ENCODE results near the gene QRFP. TPM values are rescaled to one million over a fixed set of nuclear protein-coding genes. Genes with fewer than 3 reads are reported as not detected.

Gene QRFP
- total RNA-seq, 6 experiments from 2014 or later, result not detected

DNA sequence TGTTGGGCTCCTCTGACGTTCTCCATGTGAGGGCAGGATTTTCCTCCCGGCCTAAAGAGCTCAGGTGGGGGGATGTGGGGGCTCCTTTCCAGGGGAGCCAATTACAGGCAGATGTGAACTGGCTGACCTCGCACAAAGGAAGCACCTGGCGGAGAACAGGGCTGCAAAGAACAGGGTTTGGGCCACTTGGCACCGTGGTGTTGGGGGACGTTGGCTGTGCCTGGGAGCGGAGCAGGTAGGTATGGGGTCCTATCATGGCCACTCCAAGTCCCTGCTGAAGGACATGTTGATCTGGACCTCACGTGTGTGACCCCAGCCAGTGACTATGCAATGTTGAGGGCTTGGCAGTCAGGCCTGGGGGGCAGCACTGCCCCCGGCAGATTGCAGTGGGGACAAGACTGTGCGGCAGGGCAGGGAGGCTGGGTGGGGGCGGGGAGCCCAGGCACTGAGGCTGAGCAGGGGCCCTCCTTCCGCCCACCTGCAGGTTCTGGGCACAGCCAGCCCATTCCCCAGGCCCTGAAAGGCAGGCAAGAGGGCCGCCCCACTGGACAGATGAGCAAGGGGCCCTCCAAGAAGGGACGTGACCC is 23.0 kb upstream of the QRFP start:
- Mint-ChIP-seq H3K4me1 (ENCODE audit: low read depth) (no peaks in the 10 kb centered on the region), H3K9me3 (no peaks in the 10 kb centered on the region), H3K4me3 (no peak overlapping the region), H3K27ac (no peak overlapping the region), H3K27me3 (ENCODE audit: insufficient read depth) (peaks cover 29% of the 10 kb centered on the region), H3K36me3 (ENCODE audit: low read depth) (no peaks in the 10 kb centered on the region)
- DNase-seq, result no peak
- TF ChIP-seq, protein P1, sequence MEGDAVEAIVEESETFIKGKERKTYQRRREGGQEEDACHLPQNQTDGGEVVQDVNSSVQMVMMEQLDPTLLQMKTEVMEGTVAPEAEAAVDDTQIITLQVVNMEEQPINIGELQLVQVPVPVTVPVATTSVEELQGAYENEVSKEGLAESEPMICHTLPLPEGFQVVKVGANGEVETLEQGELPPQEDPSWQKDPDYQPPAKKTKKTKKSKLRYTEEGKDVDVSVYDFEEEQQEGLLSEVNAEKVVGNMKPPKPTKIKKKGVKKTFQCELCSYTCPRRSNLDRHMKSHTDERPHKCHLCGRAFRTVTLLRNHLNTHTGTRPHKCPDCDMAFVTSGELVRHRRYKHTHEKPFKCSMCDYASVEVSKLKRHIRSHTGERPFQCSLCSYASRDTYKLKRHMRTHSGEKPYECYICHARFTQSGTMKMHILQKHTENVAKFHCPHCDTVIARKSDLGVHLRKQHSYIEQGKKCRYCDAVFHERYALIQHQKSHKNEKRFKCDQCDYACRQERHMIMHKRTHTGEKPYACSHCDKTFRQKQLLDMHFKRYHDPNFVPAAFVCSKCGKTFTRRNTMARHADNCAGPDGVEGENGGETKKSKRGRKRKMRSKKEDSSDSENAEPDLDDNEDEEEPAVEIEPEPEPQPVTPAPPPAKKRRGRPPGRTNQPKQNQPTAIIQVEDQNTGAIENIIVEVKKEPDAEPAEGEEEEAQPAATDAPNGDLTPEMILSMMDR (IDR thresholded peaks at IDR 0.05), result no peak

DNA sequence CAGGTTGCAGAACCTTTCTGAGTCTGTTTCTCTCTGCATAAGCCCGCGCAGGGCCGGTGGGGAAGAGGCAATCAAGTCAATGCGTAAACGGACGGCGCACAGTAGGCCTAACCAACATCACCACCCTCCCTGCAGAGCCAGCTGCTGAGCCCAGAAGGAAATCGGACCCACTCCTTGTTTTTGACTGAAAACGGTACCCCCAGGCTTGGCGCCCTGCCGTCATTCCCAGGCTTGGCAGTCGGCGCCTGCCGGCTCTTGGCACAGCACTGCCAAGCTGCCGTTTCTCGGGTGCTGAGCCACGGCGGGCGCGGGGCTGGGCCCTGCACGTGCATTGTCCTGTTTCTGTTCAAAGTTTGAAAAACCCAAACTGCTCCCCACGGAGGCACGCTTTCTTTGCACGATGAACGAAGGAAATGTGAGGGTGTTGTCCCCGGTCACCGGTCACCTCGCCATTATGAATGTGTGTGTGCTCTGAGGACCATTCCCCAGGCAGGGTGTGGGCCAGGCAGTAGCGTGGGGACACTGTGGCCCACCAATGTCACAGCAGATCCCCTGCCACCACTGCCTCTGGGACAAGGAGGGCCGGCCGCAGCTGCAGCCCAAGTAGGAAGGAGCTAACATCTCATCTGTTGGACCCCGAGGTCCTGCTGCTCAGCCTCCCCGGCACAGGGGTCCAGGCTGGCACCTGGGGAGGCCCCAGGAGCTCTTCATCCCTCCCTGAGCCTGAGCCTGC is 22.4 kb upstream of the QRFP start:
- Mint-ChIP-seq H3K27me3 (ENCODE audit: insufficient read depth) (peaks cover 29% of the 10 kb centered on the region), H3K9me3 (no peaks in the 10 kb centered on the region), H3K4me1 (ENCODE audit: low read depth) (no peaks in the 10 kb centered on the region), H3K4me3 (no peak overlapping the region), H3K27ac (no peak overlapping the region), H3K36me3 (ENCODE audit: low read depth) (no peaks in the 10 kb centered on the region)
- no peak for DNase-seq
- TF ChIP-seq, protein P1 (IDR thresholded peaks at IDR 0.05), result no peak

DNA sequence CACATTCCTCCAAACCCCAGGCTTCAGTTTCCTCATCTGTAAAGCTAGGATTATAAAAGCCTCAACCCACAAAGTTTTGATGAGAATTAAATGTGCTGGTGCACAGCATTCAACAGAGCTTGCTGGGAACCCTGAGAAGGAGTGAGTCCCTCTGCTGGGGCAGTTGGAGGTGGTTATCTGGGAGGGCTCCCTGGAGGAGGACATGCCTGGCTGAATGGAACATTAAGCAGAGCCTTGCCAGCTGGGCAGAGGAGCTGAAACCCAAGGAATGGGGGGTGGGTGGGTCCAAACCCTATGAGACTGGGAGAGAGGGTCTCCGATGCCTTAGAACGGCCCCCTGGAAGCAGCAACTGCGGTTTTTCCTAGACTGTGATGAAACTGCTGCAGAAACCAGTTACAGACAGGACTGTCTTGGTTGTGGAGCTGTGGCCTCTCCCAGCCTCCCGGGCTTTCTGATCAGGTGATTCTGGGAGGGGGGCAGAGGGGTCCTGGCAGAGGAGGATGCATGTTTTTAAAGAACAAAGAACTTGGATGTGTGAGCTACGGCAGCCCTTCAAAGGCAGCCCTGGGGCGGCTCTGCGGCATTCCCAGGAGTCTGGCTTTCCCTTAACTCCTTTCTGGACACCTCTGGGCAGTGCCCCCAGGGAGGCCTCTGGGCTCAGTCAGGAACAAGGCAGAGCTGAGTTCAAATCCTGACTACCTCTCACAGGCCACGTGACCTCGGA is 21.7 kb upstream of the QRFP start:
- TF ChIP-seq, protein P1 (IDR thresholded peaks at IDR 0.05), result no peak
- Mint-ChIP-seq H3K4me3 (no peak overlapping the region), H3K4me1 (ENCODE audit: low read depth) (peaks cover 4% of the 10 kb centered on the region), H3K27me3 (ENCODE audit: insufficient read depth) (peaks cover 29% of the 10 kb centered on the region), H3K9me3 (no peaks in the 10 kb centered on the region), H3K27ac (no peak overlapping the region), H3K36me3 (ENCODE audit: low read depth) (no peaks in the 10 kb centered on the region)
- no peak for DNase-seq

DNA sequence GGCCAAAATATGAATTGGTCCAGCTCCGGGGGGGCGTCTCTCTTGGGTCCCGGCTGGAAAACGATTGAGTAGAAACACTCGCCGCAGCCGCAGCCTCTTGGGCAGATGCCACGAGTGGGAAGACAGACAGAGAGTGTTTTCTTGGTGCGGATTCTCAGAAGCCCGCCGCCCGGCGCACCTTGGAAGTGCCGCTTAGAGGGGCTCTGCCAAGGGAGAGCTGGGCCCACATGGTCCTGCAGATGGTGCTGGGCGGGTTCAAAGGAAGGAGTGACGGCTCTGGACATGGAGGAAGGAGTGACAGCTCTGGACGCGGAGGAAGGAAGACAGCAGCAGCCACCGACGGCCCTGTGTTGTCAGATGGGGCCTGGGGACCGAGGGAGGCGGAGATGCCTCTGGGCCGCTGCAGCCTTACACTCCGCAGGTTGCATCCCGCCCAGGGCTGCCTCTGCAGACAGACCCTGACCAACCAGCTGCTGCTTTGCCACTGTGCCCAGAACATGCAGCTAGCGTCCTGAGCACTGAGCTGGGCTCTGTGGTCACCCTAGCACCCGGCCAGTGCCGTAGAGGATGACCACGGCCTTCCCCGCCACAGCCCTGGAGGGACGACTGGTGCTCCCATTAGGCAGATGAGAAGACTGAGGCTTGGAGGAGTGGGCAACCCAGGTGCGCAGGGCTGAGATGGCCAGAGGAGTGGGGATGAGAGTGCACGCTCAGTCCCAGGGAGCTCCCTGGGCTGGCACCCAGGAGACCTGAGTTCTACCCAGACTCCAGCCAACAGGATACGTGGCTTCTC is 20.8 kb upstream of the QRFP start:
- TF ChIP-seq, protein P1 (IDR thresholded peaks at IDR 0.05), result no peak

DNA sequence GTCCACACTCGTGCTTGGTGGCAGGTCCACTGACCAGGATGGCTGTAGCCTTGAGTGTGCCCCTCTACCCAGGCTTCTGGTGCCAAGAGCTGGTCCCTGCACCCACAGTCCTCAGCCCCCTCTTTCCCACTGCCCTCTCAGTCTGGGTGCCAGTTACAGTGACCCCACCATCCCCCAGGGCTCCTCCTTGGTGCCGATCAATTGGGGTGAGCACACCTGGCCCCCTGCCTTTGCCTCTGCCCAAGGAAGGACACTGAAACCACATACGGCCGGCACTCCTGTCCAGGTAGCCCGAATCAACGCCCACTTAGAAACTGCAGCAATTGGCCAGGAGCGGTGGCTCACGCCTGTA is 18.5 kb upstream of the QRFP start:
- Mint-ChIP-seq H3K36me3 (ENCODE audit: low read depth) (no peaks in the 10 kb centered on the region), H3K4me3 (no peak overlapping the region), H3K4me1 (ENCODE audit: low read depth) (peaks cover 14% of the 10 kb centered on the region), H3K27ac (no peak overlapping the region), H3K9me3 (no peaks in the 10 kb centered on the region), H3K27me3 (ENCODE audit: insufficient read depth) (peaks cover 10% of the 10 kb centered on the region)
- TF ChIP-seq, protein P1 (IDR thresholded peaks at IDR 0.05), result no peak
- DNase-seq, result no peak

More for the DNA sequence above, 20.8 kb upstream of the QRFP start:
- Mint-ChIP-seq H3K27ac (no peak overlapping the region), H3K9me3 (no peaks in the 10 kb centered on the region), H3K4me1 (ENCODE audit: low read depth) (peaks cover 13% of the 10 kb centered on the region), H3K27me3 (ENCODE audit: insufficient read depth) (peaks cover 20% of the 10 kb centered on the region), H3K36me3 (ENCODE audit: low read depth) (no peaks in the 10 kb centered on the region), H3K4me3 (no peak overlapping the region)
- DNase-seq, result no peak
